ENCODE results near the gene NEXN.
"Not testable (repeated sequence)": the region's sequence is repeated elsewhere in the genome, so short reads cannot be mapped to it uniquely, and the experiment has no call there.

NEXN gene

GRCh38 chr1:77906624-77907023, 18.2 kb downstream of the NEXN start:
- DNase-seq, result no peak

- no peak for DNase-seq
These were observed 21.7 kb downstream of the NEXN start for GRCh38 chr1:77910116-77910515.

GRCh38 chr1:77918918-77919317, 30.5 kb downstream of the NEXN start:
- DNase-seq, result not testable (repeated sequence)

- no peak for DNase-seq
These were observed 37.1 kb downstream of the NEXN start for GRCh38 chr1:77925518-77925917.

GRCh38 chr1:77925956-77926355, 37.5 kb downstream of the NEXN start:
- DNase-seq, result no peak

GRCh38 chr1:77926561-77927357, 38.3 kb downstream of the NEXN start:
- no peak for DNase-seq

- no peak for DNase-seq
These were observed 39.0 kb downstream of the NEXN start for GRCh38 chr1:77927414-77927813.

GRCh38 chr1:77929806-77930205, 41.4 kb downstream of the NEXN start:
- no peak for DNase-seq

- no peak for DNase-seq
These were observed 50.2 kb downstream of the NEXN start for GRCh38 chr1:77938651-77939050.

GRCh38 chr1:77940921-77941570, 52.6 kb downstream of the NEXN start:
- no peak for DNase-seq

- no peak for DNase-seq
These were observed 54.1 kb downstream of the NEXN start for GRCh38 chr1:77942400-77943140.

GRCh38 chr1:77945345-77945744, 56.9 kb downstream of the NEXN start:
- no peak for DNase-seq

GRCh38 chr1:77948841-77949424, 60.5 kb downstream of the NEXN start:
- no peak for DNase-seq

GRCh38 chr1:77950873-77951272, 62.4 kb downstream of the NEXN start:
- no peak for DNase-seq

GRCh38 chr1:77951328-77951727, 62.9 kb downstream of the NEXN start:
- no peak for DNase-seq

GRCh38 chr1:77953907-77954306, 65.5 kb downstream of the NEXN start:
- DNase-seq, result no peak

- no peak for DNase-seq
These were observed 66.1 kb downstream of the NEXN start for GRCh38 chr1:77954521-77954920.

- DNase-seq, result no peak
These were observed 67.3 kb downstream of the NEXN start for GRCh38 chr1:77955709-77956108.

GRCh38 chr1:77956464-77956863, 68.0 kb downstream of the NEXN start:
- no peak for DNase-seq

GRCh38 chr1:77958391-77958790, 70.0 kb downstream of the NEXN start:
- DNase-seq, result no peak

GRCh38 chr1:77958850-77959249, 70.4 kb downstream of the NEXN start:
- DNase-seq, result no peak

GRCh38 chr1:77961392-77961791, 73.0 kb downstream of the NEXN start:
- DNase-seq, result no peak

GRCh38 chr1:77966291-77966690, 77.9 kb downstream of the NEXN start:
- DNase-seq, result no peak

GRCh38 chr1:77970192-77970591, 81.8 kb downstream of the NEXN start:
- DNase-seq, result no peak
